ENCODE results near the gene SLC19A3. TPM values are rescaled to one million over a fixed set of nuclear protein-coding genes. Genes with fewer than 3 reads are reported as not detected.
"Not testable (repeated sequence)": the region's sequence is repeated elsewhere in the genome, so short reads cannot be mapped to it uniquely, and the experiment has no call there.

Gene SLC19A3
- total RNA-seq, 6 experiments from 2014 or later: 13.7 to 44.1 (median 16.8) TPM

GRCh38 chr2:227671170-227671905 is 46.5 kb downstream of the SLC19A3 start:
- H3K9me3 ChIP-seq: no peaks in the 10 kb centered on the region
- H3K4me3 ChIP-seq: no peak overlapping the region
- ATAC-seq (no peak), DNase-seq (no peak)
- no peaks in the 10 kb centered on the region for H3K36me3 ChIP-seq
- H3K27ac ChIP-seq: no peak overlapping the region
- no peaks in the 10 kb centered on the region for H3K27me3 ChIP-seq
- WGBS (ENCODE audit: insufficient coverage, low coverage, low lambda C conversion rate, missing lambda C conversion rate): 54% methylated on average over 3 of the region's 3 CpGs
- intact Hi-C loops (cut with DNase I): no loop called here
- no peak for TF ChIP-seq POLR2A (IDR thresholded peaks at IDR 0.05)
- no peak for TF ChIP-seq CTCF (IDR thresholded peaks at IDR 0.05)
- no peaks in the 10 kb centered on the region for H3K4me1 ChIP-seq

GRCh38 chr2:227666631-227667170 is 51.1 kb downstream of the SLC19A3 start, which contains the start of gene SCYGR5:
Gene SCYGR5 (plus strand): TSS chr2:227666804. CDS start chr2:227666804, 0 bp downstream.
- H3K36me3 ChIP-seq; DNase-seq; H3K27ac ChIP-seq; H3K27me3 ChIP-seq; intact Hi-C loops (cut with DNase I); H3K9me3 ChIP-seq; H3K4me1 ChIP-seq; ATAC-seq; H3K4me3 ChIP-seq: not testable (repeated sequence)
- WGBS (ENCODE audit: insufficient coverage, low coverage, low lambda C conversion rate, missing lambda C conversion rate): 90% methylated on average over 2 of the region's 13 CpGs

GRCh38 chr2:227665189-227665940 is 52.5 kb downstream of the SLC19A3 start:
- peak in 1 of 4 donors; percentile 56 for ATAC-seq
- no peaks in the 10 kb centered on the region for H3K4me1 ChIP-seq
- DNase-seq: no peak
- H3K27ac ChIP-seq: no peak overlapping the region
- TF ChIP-seq POLR2A (IDR thresholded peaks at IDR 0.05) (no peak), CTCF (IDR thresholded peaks at IDR 0.05) (no peak)
- intact Hi-C loops (cut with DNase I): no loop called here
- H3K9me3 ChIP-seq: no peaks in the 10 kb centered on the region
- no peak overlapping the region for H3K4me3 ChIP-seq
- no peaks in the 10 kb centered on the region for H3K27me3 ChIP-seq
- 80% methylated on average over 6 of the region's 6 CpGs for WGBS (ENCODE audit: insufficient coverage, low coverage, low lambda C conversion rate, missing lambda C conversion rate)
- no peaks in the 10 kb centered on the region for H3K36me3 ChIP-seq

GRCh38 chr2:227661827-227662226 is 56.0 kb downstream of the SLC19A3 start:
- no peaks in the 10 kb centered on the region for H3K9me3 ChIP-seq
- no peak for DNase-seq
- no peaks in the 10 kb centered on the region for H3K27me3 ChIP-seq
- H3K27ac ChIP-seq: no peak overlapping the region
- H3K36me3 ChIP-seq: no peaks in the 10 kb centered on the region
- TF ChIP-seq POLR2A (IDR thresholded peaks at IDR 0.05) (no peak), CTCF (IDR thresholded peaks at IDR 0.05) (no peak)
- H3K4me3 ChIP-seq: no peak overlapping the region
- WGBS (ENCODE audit: insufficient coverage, low coverage, low lambda C conversion rate, missing lambda C conversion rate): 24% methylated on average over 3 of the region's 3 CpGs
- intact Hi-C loops (cut with DNase I): loop anchor here in 1 of 2 donors (5.0 kb wide), 1 partner anchor 105 kb away; no protein-coding TSS in a partner anchor
- ATAC-seq: no peak
- H3K4me1 ChIP-seq: no peaks in the 10 kb centered on the region
